WERI-Rb-1 (cell line): ENCODE measurements around the gene DNAJC5.
A peak's percentile ranks its signal among the peaks of the same experiment; 100 is the strongest.
"Not testable (repeated sequence)": the region's sequence is repeated elsewhere in the genome, so short reads cannot be mapped to it uniquely, and the experiment has no call there.

Experiments used
- DNase-seq: peaks from one replicate; pipeline ENCODE4 v3.0.0-alpha.2; 2020
- H3K27ac ChIP-seq: fragments of 250-450 bp; sonication (Bioruptor Pico); 2 replicates; pipeline ENCODE4 v1.5.1; 2020; ENCODE audit warnings: mild to moderate bottlenecking, moderate library complexity
- H3K27me3 ChIP-seq: fragments of 250-450 bp; sonication (Bioruptor Pico); 2 replicates; pipeline ENCODE4 v1.5.1; 2021; ENCODE audit warnings: mild to moderate bottlenecking, low read depth, moderate library complexity; ENCODE audit not compliant: insufficient read depth, severe bottlenecking
- H3K36me3 ChIP-seq: fragments of 250-450 bp; sonication (Bioruptor Pico); 2 replicates; pipeline ENCODE4 v1.5.1; 2020; ENCODE audit warnings: mild to moderate bottlenecking, moderate library complexity
- H3K4me3 ChIP-seq: 2 replicates; pipeline ENCODE4 v1.5.1; 2011; ENCODE audit warnings: low read depth, mild to moderate bottlenecking, control low read depth, low read length
- H3K9me3 ChIP-seq: fragments of 250-450 bp; sonication (Bioruptor Pico); 2 replicates; pipeline ENCODE4 v1.5.1; 2021; ENCODE audit warnings: mild to moderate bottlenecking, moderate library complexity; ENCODE audit not compliant: severe bottlenecking
- CTCF ChIP-seq: IDR thresholded peaks from 2 replicates; pipeline ENCODE4 v1.5.1; 2011; ENCODE audit warnings: low read depth, mild to moderate bottlenecking, control low read depth, inconsistent platforms, low read length

The DNAJC5 gene

GRCh38 chr20:63970714-63971431 lies 75.9 kb downstream of the DNAJC5 start:
- H3K9me3 ChIP-seq = no peaks in the 10 kb centered on the region
- DNase-seq = no peak
- no peaks in the 10 kb centered on the region for H3K27me3 ChIP-seq
- H3K4me3 ChIP-seq = no peak overlapping the region
- no peak overlapping the region for H3K27ac ChIP-seq
- no peak for TF ChIP-seq CTCF
- peaks cover 5% of the 10 kb centered on the region for H3K36me3 ChIP-seq

- not testable (repeated sequence) for H3K27ac ChIP-seq
Measured at GRCh38 chr20:63971960-63972311, 77.0 kb downstream of the DNAJC5 start.

GRCh38 chr20:63972312-63973159 lies 77.6 kb downstream of the DNAJC5 start:
- H3K27me3 ChIP-seq = no peaks in the 10 kb centered on the region
- no peaks in the 10 kb centered on the region for H3K9me3 ChIP-seq
- no peak overlapping the region for H3K27ac ChIP-seq
- no peak overlapping the region for H3K4me3 ChIP-seq
- DNase-seq = no peak
- no peak for TF ChIP-seq CTCF
- H3K36me3 ChIP-seq = no peaks in the 10 kb centered on the region

More at GRCh38 chr20:63971960-63972311, 77.0 kb downstream of the DNAJC5 start:
- DNase-seq, H3K4me3 ChIP-seq, H3K9me3 ChIP-seq, H3K36me3 ChIP-seq, H3K27me3 ChIP-seq: not testable (repeated sequence)

GRCh38 chr20:63973160-63973479 lies 78.2 kb downstream of the DNAJC5 start:
- H3K27me3 ChIP-seq = no peaks in the 10 kb centered on the region
- no peak overlapping the region for H3K27ac ChIP-seq
- H3K9me3 ChIP-seq = no peaks in the 10 kb centered on the region
- no peak overlapping the region for H3K4me3 ChIP-seq
- H3K36me3 ChIP-seq = no peaks in the 10 kb centered on the region
- TF ChIP-seq CTCF = no peak
- no peak for DNase-seq

GRCh38 chr20:63973636-63974401 lies 78.9 kb downstream of the DNAJC5 start:
- no peaks in the 10 kb centered on the region for H3K9me3 ChIP-seq
- H3K36me3 ChIP-seq = no peaks in the 10 kb centered on the region
- peak; percentile 75 for DNase-seq
- no peaks in the 10 kb centered on the region for H3K27me3 ChIP-seq
- peak overlapping the region; percentile 37 for H3K4me3 ChIP-seq
- H3K27ac ChIP-seq = no peak overlapping the region; the same call in 1 of the 2 replicates
- TF ChIP-seq CTCF = peak; percentile 80
